GM21515 (cell line): ENCODE measurements around the gene MRPL18.

Experiments used
- ATAC-seq: cut with Tn5 transposase; IDR thresholded peaks from one replicate; pipeline ENCODE4 v1.9.1; 2021; ENCODE audit not compliant: unreplicated experiment

Gene MRPL18

GRCh38 chr6:159838020-159838744, 47.9 kb downstream of the MRPL18 start:
- no peak for ATAC-seq

- ATAC-seq, result no peak
These were observed 51.8 kb downstream of the MRPL18 start for GRCh38 chr6:159842035-159842434.

GRCh38 chr6:159844737-159845645, 54.7 kb downstream of the MRPL18 start:
- no peak for ATAC-seq
